Stimulated activated CD4-positive, alpha-beta T cell treated with anti-CD3 and anti-CD28 coated beads, Interleukin-1b, Interleukin-23, amount 100 ng/mL, for 4 hours (primary cell): ENCODE data around the gene PFDN1.
"Not testable (repeated sequence)": the region's sequence is repeated elsewhere in the genome, so short reads cannot be mapped to it uniquely, and the experiment has no call there.

Experiments used
- DNase-seq, 2 donors: peaks; one replicate each; pipeline ENCODE4 v3.0.0-alpha.2; 2020; ENCODE audit warnings: low read depth in 2 of 2

Gene PFDN1

GRCh38 chr5:140214831-140215230, 88.1 kb downstream of the PFDN1 start:
- no peak for DNase-seq

- DNase-seq, result no peak
These were observed 89.4 kb downstream of the PFDN1 start for GRCh38 chr5:140213370-140213983.

GRCh38 chr5:140208065-140208464, 94.8 kb downstream of the PFDN1 start:
- DNase-seq, result no peak

GRCh38 chr5:140207250-140207964, 95.5 kb downstream of the PFDN1 start:
- DNase-seq, result no peak

GRCh38 chr5:140205952-140206351, 96.9 kb downstream of the PFDN1 start:
- no peak for DNase-seq

- DNase-seq, result no peak
These were observed 97.7 kb downstream of the PFDN1 start for GRCh38 chr5:140205216-140205615.

- DNase-seq, result no peak
These were observed 100.3 kb downstream of the PFDN1 start for GRCh38 chr5:140202610-140203009.

- DNase-seq, result no peak
These were observed 100.8 kb downstream of the PFDN1 start for GRCh38 chr5:140202078-140202477.

- DNase-seq, result not testable (repeated sequence)
These were observed 104.0 kb downstream of the PFDN1 start for GRCh38 chr5:140198915-140199314.

- DNase-seq, result no peak
These were observed 105.9 kb downstream of the PFDN1 start for GRCh38 chr5:140197023-140197422.

GRCh38 chr5:140196115-140196814, 106.6 kb downstream of the PFDN1 start:
- no peak for DNase-seq
